ENCODE measurements around the gene APOL2. TPM values are rescaled to one million over a fixed set of nuclear protein-coding genes. Genes with fewer than 3 reads are reported as not detected.
"Not testable (repeated sequence)": the region's sequence is repeated elsewhere in the genome, so short reads cannot be mapped to it uniquely, and the experiment has no call there.

Gene APOL2
- total RNA-seq, 4 donors from 2014 or later: 15.6 to 96.2 (median 60.3) TPM

DNA sequence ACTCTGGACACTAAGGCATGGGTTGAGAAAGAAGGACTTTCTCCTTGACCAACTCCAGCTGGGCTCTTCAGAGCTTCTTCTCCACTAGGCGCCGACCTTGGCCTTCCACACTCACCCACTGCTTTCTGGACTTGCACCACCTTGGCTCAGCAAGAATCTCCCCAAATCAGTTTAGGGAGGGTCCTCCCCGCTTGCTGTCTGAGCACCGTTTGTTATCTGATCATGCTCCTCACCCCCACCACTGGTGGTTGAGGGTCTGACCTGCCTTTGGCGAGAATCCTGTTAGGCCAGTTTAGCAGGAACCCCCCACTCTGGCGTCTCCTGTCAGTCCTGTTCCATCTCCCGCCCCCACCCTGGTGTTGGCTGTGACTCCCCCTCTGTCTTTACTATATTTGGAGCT is 10.4 kb downstream of the APOL2 start:
- no peaks in the 10 kb centered on the region for H3K36me3 ChIP-seq
- intact Hi-C loops (cut with DNase I; ENCODE audit: low total_unique reads): no loop called here
- H3K9me3 ChIP-seq: no peaks in the 10 kb centered on the region
- H3K4me1 ChIP-seq: no peaks in the 10 kb centered on the region
- H3K27ac ChIP-seq: peak overlapping the region in 1 of 2 donors; percentile 49
- no peak overlapping the region for H3K4me3 ChIP-seq
- DNase-seq: no peak
- no peaks in the 10 kb centered on the region for H3K27me3 ChIP-seq
- no peak for TF ChIP-seq POLR2A (IDR thresholded peaks at IDR 0.05)
- TF ChIP-seq CTCF (IDR thresholded peaks at IDR 0.05): no peak

DNA sequence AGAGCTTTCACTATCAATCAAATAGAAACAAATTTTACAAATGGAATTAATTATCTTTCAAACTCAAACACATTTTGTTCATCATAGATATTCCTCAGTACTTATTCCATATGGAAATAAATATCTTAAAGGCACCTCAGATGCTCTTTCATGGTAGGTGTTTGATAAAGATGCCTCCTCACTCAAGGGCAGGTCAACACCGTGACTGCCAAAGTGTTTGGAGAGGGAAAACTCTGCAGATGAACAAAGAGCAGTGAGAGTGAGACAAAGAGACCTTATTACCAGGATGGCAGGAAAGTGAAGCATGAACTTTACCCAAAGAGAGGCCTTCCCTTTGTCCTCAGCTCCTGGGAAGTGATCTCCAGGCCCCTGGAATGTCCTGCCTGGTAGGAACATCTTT is 11.0 kb downstream of the APOL2 start:
- DNase-seq; H3K9me3 ChIP-seq; intact Hi-C loops (cut with DNase I; ENCODE audit: low total_unique reads); H3K27me3 ChIP-seq; H3K4me1 ChIP-seq; H3K4me3 ChIP-seq; H3K36me3 ChIP-seq: not testable (repeated sequence)
- peak overlapping the region in 1 of 2 donors; percentile 49 for H3K27ac ChIP-seq

- intact Hi-C loops (cut with DNase I; ENCODE audit: low total_unique reads): no loop called here
- Histone ChIP-seq H3K27ac (no peak overlapping the region), H3K9me3 (no peaks in the 10 kb centered on the region), H3K4me3 (no peak overlapping the region), H3K36me3 (no peaks in the 10 kb centered on the region), H3K27me3 (no peaks in the 10 kb centered on the region), H3K4me1 (no peaks in the 10 kb centered on the region)
- no peak for TF ChIP-seq POLR2A (IDR thresholded peaks at IDR 0.05)
- DNase-seq: no peak
Observed at GRCh38 chr22:36227806-36228205, 11.5 kb downstream of the APOL2 start.

DNA sequence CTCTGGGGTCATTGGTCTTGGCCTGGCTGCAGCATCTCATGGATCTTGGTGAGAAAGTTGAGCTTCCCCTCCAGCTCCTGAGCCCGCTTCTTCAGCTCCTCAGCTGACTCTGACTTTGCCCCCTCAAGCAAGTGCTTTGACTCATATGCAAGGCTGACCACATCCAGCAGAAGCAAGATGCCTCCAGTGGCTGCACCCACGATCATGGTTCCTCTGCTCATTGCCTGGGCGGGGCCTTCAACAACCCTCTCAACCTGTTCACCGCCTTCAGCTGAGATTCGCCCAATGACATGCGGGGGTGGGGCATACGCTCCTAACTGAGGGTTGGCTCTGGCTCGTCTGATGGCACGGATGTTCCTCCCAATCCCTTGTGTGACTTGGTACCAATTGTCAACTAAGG is 11.9 kb downstream of the APOL2 start:
- Histone ChIP-seq H3K27me3 (no peaks in the 10 kb centered on the region), H3K4me1 (no peaks in the 10 kb centered on the region), H3K9me3 (no peaks in the 10 kb centered on the region), H3K4me3 (no peak overlapping the region), H3K27ac (no peak overlapping the region), H3K36me3 (no peaks in the 10 kb centered on the region)
- intact Hi-C loops (cut with DNase I; ENCODE audit: low total_unique reads): no loop called here
- TF ChIP-seq POLR2A (IDR thresholded peaks at IDR 0.05) (no peak), CTCF (IDR thresholded peaks at IDR 0.05) (no peak)
- no peak for DNase-seq

- Histone ChIP-seq H3K27ac (no peak overlapping the region), H3K4me1 (no peaks in the 10 kb centered on the region), H3K36me3 (no peaks in the 10 kb centered on the region), H3K27me3 (no peaks in the 10 kb centered on the region), H3K4me3 (no peak overlapping the region), H3K9me3 (no peaks in the 10 kb centered on the region)
- TF ChIP-seq POLR2A (IDR thresholded peaks at IDR 0.05) (no peak), CTCF (IDR thresholded peaks at IDR 0.05) (no peak)
- DNase-seq: no peak
- intact Hi-C loops (cut with DNase I; ENCODE audit: low total_unique reads): no loop called here
Observed at GRCh38 chr22:36226189-36226588, 13.1 kb downstream of the APOL2 start.

- H3K9me3 ChIP-seq: no peaks in the 10 kb centered on the region
- no peaks in the 10 kb centered on the region for H3K4me1 ChIP-seq
- H3K27me3 ChIP-seq: no peaks in the 10 kb centered on the region
- DNase-seq: no peak
- TF ChIP-seq POLR2A (IDR thresholded peaks at IDR 0.05): no peak
- TF ChIP-seq CTCF (IDR thresholded peaks at IDR 0.05): no peak
- no peak overlapping the region for H3K27ac ChIP-seq
- no peak overlapping the region for H3K4me3 ChIP-seq
- intact Hi-C loops (cut with DNase I; ENCODE audit: low total_unique reads): no loop called here
- no peaks in the 10 kb centered on the region for H3K36me3 ChIP-seq
Observed at GRCh38 chr22:36225333-36225922, 13.9 kb downstream of the APOL2 start.

Measured in uterus (tissue), 4 donors.